Stimulated activated CD8-positive, alpha-beta memory T cell treated with anti-CD3 and anti-CD28 coated beads, Interleukin-2, amount 100 ng/mL, for 48 hours (primary cell): ENCODE measurements around the gene LYVE1.

ENCODE experiments used
- DNase-seq, 2 donors: peaks; one replicate each; pipeline ENCODE4 v3.0.0-alpha.2; 2020; ENCODE audit warnings: low read depth in 2 of 2

Gene LYVE1

DNA sequence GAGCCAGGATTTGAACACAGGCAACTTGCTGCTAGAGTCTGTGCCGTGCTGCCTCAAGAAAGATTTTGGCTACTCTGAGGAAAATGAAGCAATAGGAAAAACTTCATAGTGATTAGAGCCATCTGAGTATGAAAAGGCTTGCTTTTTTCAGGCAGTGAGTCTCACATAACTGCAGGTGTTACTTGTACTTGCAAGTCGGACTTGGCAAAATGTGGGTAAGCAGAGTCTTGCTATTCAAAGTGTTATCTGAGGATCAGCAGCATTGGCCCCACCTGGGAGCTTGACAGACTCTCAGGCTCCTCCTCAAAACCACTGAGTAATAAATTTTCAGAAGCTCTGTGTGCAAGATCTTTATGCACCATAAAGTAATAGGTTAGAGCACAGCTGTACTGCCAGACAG is 45.5 kb downstream of the LYVE1 start:
- DNase-seq = no peak

DNA sequence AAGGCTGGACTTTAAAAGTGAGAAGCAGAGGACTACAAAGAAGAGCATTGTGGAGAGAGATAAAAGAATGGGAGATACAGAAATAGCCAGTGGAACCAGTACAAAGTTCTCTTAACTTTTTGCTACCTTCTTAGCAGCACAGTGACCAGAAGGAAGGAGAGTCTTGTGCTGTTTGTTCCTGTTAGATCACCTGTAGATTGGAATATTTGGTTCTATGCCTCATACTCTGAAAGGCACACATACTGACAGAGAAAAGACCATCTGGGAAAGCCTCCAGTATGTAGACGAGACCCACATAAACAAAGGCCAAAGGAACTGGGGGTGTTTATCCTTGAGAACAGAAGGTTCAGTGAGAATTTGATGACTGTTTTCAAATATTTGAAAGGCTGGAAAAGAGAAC is 46.2 kb downstream of the LYVE1 start:
- no peak for DNase-seq

DNA sequence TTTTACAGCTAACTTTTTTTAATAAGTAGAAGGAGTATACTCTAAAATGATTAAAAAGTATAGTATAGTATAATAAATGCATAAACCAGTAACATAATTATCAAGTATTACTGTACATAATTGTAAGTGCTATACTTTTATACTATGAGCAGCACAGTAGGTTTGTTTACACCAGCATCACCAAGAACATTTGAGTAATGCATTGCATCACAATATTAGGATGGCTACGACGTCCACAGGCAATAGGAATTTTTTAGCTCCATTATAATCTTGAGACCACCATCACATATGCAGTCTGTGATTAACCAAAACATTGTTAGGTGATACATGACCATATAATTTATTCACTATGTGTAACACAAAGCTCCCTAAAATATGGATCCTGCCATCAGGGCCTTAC is 47.9 kb downstream of the LYVE1 start:
- DNase-seq = no peak

DNA sequence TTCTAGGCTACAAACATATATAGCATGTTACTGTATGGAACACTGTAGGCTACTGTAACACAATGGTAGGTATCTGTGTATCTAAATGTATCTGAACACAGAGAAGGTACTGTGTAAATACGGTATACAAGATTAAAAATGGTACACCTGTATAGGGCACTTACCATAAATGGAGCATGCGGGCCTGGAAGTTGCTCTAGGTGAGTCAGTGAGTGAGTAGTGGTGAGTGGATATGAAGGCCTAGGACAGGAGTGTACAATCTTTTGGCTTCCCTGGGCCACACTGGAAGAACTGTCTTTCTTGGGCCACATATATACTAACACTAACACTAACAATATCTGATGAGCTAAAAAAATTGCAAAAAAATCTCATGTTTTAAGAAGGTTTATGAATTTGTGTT is 48.8 kb downstream of the LYVE1 start:
- no peak for DNase-seq

DNA sequence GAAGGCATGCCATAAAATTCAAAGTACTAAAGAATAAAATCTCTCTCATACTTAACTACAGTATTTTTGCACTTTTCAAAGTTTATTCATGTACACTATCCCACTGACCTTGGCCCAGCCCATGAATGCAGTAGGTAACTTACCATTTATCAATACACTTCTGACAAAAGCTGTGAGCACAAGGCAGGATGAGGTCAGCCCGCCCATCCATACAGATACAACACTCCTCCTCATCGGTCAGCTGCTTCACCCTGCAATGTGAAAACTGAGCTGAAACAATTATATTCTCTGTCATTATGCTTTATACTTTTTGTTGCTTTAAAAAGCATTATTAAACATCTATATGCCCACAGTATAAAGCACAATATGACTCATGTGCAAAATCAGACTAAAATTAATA is 49.6 kb downstream of the LYVE1 start:
- no peak for DNase-seq

DNA sequence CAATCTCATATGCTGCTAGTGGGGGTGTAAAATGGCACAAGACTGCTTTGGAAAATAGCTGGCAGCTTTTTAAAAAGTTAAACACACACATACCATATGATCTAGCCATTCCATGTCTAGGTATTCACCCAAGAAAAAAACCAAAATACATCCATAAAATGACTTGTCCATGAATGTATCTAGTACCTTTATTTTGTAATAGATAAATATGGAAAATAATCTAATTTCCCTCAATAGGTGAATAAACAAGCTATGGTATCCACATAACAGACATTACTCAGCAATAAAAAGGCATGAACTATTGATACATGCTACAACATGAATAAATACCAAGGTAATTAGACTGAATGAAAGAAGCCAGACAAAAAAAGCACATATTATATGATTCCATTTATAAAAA is 50.3 kb downstream of the LYVE1 start:
- no peak for DNase-seq

DNA sequence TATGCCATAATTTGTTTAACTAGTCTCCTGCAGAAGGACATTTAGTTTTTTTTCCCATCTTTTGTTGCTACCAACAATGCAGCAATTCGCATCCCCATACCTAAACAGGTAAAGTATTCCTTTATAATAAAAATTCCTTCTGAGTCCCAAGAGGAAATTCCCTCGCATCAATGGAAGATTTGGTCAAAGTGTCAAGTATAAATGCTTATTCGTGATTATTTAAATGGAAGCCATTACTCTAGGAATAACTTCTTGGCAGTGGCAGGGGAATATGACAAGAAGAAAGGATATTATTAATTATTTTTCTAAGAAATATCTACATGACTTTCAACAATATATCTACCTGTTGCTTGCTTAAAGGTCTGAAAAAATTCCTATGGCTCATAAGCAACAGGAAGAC is 53.0 kb downstream of the LYVE1 start:
- no peak for DNase-seq

DNA sequence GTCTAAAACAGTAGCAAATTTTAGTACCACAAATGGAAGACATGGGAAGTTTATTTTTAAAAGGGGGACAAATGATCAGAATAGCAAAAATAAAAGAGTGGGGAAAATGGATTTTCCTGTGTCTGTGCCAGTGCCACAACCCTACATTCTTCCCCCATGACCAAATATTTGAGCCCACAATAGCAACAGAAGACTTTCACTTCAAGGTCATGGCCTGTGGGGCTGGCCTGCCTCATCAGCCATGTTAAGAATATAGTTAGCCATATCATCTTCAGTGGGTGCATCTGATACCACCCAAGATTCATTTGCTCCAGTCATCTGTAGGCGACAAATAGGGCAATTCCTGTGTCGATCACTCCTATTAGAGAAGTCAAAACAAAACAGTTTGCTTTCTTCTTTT is 53.8 kb downstream of the LYVE1 start:
- DNase-seq = no peak

DNA sequence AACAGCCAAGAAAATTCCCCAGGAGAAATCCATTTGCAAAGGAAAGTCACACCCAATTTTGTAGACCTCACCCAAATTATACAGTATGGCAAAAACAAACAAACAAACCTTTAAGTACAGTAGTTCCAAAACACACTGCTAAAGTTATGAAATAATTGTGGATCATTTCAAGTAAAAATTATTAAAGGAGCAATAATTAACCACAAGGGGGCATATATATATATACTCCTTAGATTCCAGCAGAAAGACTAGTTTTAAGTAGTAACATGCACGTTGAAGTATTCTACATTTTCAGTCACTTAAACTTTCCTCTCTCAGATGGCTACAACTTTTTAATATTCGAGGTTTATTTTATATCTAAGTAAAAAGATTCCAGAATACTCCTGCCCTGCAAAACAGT is 54.3 kb downstream of the LYVE1 start:
- DNase-seq = no peak

DNA sequence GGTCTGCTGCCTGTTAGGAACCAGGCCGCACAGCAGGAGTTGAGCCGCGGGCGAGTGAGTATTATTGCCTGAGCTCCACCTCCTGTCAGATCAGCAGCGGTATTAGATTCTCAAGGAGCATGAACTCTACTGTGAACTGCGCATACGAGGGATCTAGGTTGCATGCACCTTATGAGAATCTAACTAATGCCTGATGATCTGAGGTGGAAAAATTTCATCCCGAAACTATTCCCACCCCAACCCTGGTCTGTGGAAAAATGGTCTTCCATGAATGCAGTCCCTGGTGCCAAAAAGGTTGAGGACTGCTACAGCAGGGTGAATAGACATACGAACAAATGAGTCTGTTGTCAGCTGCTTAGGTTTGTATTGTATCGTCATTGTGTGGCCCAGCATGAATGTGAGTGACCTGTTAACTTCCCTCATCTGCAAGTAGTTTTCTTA is 57.3 kb downstream of the LYVE1 start:
- DNase-seq = no peak
